Measurements from ENCODE around the gene MRPL28.

DNA sequence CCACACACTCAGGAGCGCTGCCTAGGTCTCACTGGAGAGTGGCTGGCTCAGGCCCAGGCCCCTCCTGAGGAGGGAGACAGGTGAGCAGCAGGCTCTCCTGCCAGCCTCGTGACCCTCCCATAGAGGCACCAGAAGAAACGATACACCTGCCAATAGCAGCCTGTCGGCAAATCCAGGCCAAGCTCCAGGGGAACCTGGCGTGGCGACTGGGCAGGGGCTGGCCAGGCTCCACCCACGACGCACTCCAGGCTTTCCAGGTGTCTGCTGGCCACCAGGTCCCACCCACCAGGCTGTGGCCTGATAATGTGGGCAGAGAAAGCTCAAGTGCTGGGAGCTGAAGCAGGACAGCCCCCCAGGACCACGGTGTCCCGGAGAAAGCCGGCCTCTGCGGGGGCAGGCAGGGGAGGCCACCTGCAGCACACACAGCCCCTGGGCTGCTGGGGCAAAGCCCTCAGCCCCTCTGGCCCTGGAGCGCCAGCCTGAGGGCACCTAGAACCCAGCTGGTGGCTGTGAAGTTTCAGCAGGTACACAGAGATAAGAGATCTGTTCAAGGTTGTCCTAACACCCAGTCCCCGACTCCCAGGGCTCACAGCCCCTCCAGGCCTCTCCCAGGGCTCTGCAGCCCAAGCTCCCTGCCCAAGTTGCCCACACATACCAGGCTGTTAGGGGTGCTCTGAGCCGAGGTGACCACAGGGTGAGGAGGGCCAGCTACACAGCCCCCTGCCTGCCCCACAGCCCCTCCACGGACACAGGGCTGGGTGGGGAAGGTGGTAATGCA lies 9.0 kb upstream of the MRPL28 start:
- TF ChIP-seq, protein P1, sequence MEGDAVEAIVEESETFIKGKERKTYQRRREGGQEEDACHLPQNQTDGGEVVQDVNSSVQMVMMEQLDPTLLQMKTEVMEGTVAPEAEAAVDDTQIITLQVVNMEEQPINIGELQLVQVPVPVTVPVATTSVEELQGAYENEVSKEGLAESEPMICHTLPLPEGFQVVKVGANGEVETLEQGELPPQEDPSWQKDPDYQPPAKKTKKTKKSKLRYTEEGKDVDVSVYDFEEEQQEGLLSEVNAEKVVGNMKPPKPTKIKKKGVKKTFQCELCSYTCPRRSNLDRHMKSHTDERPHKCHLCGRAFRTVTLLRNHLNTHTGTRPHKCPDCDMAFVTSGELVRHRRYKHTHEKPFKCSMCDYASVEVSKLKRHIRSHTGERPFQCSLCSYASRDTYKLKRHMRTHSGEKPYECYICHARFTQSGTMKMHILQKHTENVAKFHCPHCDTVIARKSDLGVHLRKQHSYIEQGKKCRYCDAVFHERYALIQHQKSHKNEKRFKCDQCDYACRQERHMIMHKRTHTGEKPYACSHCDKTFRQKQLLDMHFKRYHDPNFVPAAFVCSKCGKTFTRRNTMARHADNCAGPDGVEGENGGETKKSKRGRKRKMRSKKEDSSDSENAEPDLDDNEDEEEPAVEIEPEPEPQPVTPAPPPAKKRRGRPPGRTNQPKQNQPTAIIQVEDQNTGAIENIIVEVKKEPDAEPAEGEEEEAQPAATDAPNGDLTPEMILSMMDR (IDR thresholded peaks at IDR 0.05; ENCODE audit: insufficient read depth, low read length, poor library complexity, severe bottlenecking) = no peak
- TF ChIP-seq EZH2phosphoT487 (conservative IDR thresholded peaks at IDR 0.05; ENCODE audit: low read length) = no peak
